Panc1 (cell line): Measurements from ENCODE around the gene MAP3K21.

Experiments used
- CTCF ChIP-seq: fragments of 450-650 bp; IDR thresholded peaks from 2 replicates; pipeline ENCODE4 v1.5.1; 2017; ENCODE audit warnings: mild to moderate bottlenecking
- POLR2AphosphoS5 ChIP-seq: IDR thresholded peaks from 2 replicates; pipeline ENCODE4 v1.6.1; 2012; ENCODE audit warnings: mild to moderate bottlenecking, low read depth, low read length, moderate library complexity
- REST ChIP-seq, 2 experiments: IDR thresholded peaks; 2 replicates each; pipeline ENCODE4 v1.6.1; 2011 to 2012; ENCODE audit warnings: low read depth in 2 of 2, control low read depth in 1 of 2, low read length in 1 of 2, mild to moderate bottlenecking in 1 of 2, moderate library complexity in 1 of 2; ENCODE audit not compliant: insufficient read depth in 1 of 2
- TCF7L2 ChIP-seq: IDR thresholded peaks from 2 replicates; pipeline ENCODE4 v1.6.1; 2011; ENCODE audit warnings: mild to moderate bottlenecking, low read depth, low read length, inconsistent platforms

DNA sequence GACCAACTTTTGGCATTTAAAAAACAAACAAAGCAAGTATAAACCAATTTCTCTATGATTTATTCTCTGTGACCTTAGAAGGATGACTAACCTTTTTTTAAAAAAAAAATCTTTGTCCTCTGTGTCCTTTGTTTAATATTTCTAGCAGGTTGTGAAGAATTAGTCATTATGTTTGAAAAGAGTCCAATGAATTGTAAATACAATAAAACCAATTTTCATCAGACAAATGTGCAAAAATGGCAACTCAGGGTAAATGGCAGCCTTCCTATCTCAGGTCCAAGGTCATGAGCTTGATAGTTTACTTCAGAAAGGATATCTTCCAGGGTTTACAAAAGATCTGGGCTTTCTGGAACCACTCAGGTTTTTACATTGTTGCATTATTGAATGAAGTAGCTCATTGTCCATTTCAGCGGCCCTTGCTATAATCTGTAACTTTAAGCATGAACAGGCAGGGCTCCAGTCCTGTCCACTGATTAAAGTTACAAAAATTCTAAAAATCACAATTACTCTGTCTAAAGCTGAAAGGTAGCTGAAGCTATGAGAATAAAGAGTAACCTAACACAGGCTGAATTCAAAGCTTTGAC is 11.7 kb upstream of the MAP3K21 start:
- TF ChIP-seq CTCF (no peak), REST (IDR thresholded peaks at IDR 0.05; ENCODE audit: insufficient read depth in 1 of 2, low read depth in 2 of 2, low read length in 1 of 2) (no peak), TCF7L2 (no peak), POLR2AphosphoS5 (no peak)
